HG02798 (cell line): ENCODE data around the gene ERBB3.

Source experiments
- ATAC-seq: cut with Tn5 transposase; IDR thresholded peaks from one replicate; pipeline ENCODE4 v1.9.1; 2021; ENCODE audit warnings: mild to moderate bottlenecking; ENCODE audit not compliant: unreplicated experiment, poor library complexity

ERBB3 gene

GRCh38 chr12:56078931-56079722 is 838 bp upstream of the ERBB3 start:
- ATAC-seq = peak; percentile 64

GRCh38 chr12:56080556-56081138 is 682 bp downstream of the ERBB3 start:
- no peak for ATAC-seq

GRCh38 chr12:56081393-56082347 is 1.7 kb downstream of the ERBB3 start:
- ATAC-seq = no peak

GRCh38 chr12:56082382-56082781 is 2.4 kb downstream of the ERBB3 start:
- ATAC-seq = no peak

GRCh38 chr12:56082967-56083366 is 3.0 kb downstream of the ERBB3 start:
- ATAC-seq = no peak

GRCh38 chr12:56084958-56085543 is 5.1 kb downstream of the ERBB3 start:
- ATAC-seq = no peak

- no peak for ATAC-seq
These were observed 6.1 kb downstream of the ERBB3 start for GRCh38 chr12:56086096-56086495.

- ATAC-seq = no peak
These were observed 6.6 kb downstream of the ERBB3 start for GRCh38 chr12:56086608-56087007.

- ATAC-seq = no peak
These were observed 7.3 kb downstream of the ERBB3 start for GRCh38 chr12:56087220-56087619.

- ATAC-seq = no peak
These were observed 17.8 kb downstream of the ERBB3 start for GRCh38 chr12:56097738-56098137.

GRCh38 chr12:56098592-56098991 is 18.6 kb downstream of the ERBB3 start:
- no peak for ATAC-seq

GRCh38 chr12:56099787-56100186 is 19.8 kb downstream of the ERBB3 start:
- ATAC-seq = no peak

GRCh38 chr12:56101045-56101444 is 21.1 kb downstream of the ERBB3 start:
- ATAC-seq = no peak

GRCh38 chr12:56102683-56103065 is 22.7 kb downstream of the ERBB3 start:
- no peak for ATAC-seq

GRCh38 chr12:56103066-56103711 is 23.2 kb downstream of the ERBB3 start:
- ATAC-seq = no peak

- ATAC-seq = no peak
These were observed 23.8 kb downstream of the ERBB3 start for GRCh38 chr12:56103823-56104108.

GRCh38 chr12:56104109-56104814 is 24.3 kb downstream of the ERBB3 start, which contains the start of gene PA2G4:
TSS of gene PA2G4 (plus strand) at chr12:56104559. CDS start at chr12:56104738, 179 bp downstream.
- peak; percentile 93 for ATAC-seq

GRCh38 chr12:56104815-56105608 is 25.0 kb downstream of the ERBB3 start:
- peak; percentile 11 for ATAC-seq

GRCh38 chr12:56105609-56105902 is 25.6 kb downstream of the ERBB3 start:
- no peak for ATAC-seq
